Endometrial microvascular endothelial cells (primary cell): ENCODE data around the gene CFAP410. TPM values are rescaled to one million over a fixed set of nuclear protein-coding genes. Genes with fewer than 3 reads are reported as not detected.

Source experiments
- in situ Hi-C: cut with HindIII; loops from 2 replicates; pipeline ENCODE4 v1.10.0; 2017; ENCODE audit warnings: low sequenced_read_pairs, low pct_unique_long_range_greater_than_20kb; ENCODE audit errors: inconsistent ontology term
- total RNA-seq: library from RNA; depleted of rRNA; stranded (reverse); fragments of >200 nt; gene quantifications from one replicate; pipeline ENCODE4 v1.2.3, GENCODE V29; 2015; ENCODE audit errors: inconsistent ontology term

Gene CFAP410
- total RNA-seq, 1 donor from 2014 or later, result 5.6 TPM

DNA sequence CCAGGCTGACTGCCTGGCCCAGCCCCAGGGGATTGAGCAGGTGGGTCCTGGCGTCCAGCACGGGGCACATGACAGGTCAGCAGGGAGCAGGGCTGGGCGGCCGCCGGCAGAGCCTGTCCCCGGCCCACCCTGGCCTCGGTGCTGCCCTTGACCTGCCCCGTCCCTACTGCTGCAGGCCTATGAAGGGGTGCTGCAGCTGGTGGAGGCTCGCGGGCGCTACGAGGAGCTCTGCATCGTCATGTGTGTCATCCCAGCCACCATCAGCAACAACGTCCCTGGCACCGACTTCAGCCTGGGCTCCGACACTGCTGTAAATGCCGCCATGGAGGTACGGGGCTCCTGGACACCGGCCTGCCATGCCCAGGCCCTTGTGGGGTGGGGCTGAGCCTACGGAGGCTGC lies 15.6 kb downstream of the CFAP410 start:
- in situ Hi-C loops, result no loop called here

DNA sequence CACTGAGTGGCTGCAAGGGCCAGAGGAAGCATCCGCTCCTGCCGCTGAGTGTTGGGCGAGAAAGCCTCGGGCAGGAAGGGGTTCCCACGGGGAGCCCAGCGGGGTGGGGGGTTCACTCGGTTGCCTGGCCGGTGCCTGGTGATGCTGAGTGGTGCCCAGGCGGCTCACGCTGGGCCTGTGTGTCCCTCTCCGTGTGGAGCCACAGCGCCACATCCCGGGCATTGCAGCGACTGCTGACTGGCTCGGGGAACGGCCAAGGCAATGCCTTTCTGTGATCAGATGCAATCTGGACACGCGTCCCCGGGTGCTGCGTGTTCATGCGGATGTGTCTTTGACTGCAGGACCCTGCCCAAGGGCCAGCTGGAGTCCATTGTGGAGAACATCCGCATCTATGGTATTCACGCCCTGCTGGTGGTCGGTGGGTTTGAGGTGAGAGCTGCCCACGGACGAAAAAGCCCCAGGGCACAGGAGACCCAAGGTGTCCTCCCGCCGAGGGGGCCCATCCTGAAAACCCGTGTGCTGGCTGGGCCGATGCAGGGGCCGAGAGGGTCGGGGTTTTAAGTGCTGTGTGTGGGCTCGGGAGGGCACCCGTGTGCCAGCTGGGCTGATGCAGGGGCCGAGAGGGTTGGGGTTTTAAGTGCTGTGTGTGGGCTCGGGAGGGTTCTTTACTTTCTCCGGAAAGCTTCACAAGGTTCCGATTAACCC lies 16.4 kb downstream of the CFAP410 start:
- in situ Hi-C loops, result no loop called here

DNA sequence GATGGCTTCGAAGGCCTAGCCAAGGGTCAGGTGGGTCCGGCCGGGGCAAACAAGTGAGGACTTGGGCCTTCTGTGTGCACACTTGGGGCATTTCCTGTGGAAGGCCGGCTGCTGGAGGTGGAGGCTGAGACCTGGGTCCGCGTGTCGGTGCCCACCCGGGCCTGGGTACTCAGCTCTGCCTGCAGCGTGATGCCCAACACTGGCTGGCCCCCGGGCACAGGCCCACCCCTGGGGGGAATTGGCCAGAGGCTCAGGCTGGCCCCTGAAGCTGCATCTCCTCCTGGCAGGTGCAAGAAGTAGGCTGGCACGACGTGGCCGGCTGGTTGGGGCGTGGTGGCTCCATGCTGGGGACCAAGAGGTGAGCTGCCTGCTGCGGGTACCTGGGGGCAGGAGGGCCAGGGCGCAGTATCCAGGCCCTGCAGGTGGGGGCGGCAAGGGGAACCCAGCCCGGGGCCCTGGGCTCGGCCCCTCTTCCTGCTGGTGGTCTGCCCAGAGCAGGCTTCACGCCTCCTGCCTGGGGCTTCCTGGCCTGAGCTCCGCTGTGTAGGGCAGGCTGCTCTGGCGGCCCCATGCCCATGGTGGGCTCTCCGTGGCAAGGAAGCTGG lies 17.2 kb downstream of the CFAP410 start:
- in situ Hi-C loops, result no loop called here

DNA sequence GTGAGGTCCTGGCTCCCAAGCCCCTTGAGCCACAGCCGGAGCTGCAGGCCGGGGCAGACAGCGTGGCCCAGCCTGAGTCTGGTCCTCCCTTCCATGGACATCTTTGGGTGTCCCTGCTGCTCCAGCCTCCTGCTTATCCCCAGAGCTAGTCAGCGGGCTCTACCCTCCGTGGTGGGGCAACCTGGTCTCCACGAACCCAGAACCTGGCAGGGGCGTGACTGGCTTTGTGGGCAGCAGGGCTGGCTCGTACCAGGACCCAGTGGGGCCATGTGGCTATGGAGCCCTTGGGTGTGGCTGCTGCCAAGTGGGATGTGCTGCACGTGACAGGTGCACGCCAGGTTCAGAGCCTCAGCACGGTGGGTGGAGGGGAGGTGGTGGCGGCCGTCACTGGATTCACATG lies 18.3 kb downstream of the CFAP410 start:
- in situ Hi-C loops, result no loop called here

DNA sequence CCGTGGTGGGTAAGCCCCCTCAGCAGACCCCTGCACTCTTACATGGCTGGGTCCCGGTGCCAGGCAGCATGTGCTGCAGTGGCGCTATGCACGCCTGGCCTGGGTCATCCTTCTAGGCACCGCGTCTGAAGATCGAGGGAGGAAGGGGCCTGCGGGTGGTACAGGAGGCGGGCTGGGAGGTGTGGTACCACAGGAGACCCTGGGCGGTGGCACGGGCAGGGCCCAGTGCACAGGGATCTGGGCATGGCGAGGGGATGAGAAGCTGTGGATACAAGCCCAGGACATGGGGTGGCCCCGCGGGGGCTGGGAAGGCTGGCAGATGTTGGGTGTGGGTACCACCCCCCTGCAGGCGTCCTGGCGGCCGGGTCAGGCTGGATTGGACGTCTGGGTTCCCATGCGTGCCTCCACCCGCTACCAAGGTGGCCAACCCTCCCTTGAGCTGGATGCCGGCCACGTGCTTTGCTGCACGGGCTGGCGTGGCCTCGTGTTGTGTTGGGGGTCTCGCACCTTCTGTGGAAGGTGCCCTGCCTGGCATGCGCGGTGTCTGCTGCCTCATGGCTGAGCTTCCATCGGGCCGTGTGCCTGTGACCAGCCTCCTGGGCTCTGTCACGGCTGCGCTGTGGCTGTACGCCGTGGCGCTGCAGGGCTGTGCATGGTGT lies 19.7 kb downstream of the CFAP410 start:
- in situ Hi-C loops, result no loop called here

DNA sequence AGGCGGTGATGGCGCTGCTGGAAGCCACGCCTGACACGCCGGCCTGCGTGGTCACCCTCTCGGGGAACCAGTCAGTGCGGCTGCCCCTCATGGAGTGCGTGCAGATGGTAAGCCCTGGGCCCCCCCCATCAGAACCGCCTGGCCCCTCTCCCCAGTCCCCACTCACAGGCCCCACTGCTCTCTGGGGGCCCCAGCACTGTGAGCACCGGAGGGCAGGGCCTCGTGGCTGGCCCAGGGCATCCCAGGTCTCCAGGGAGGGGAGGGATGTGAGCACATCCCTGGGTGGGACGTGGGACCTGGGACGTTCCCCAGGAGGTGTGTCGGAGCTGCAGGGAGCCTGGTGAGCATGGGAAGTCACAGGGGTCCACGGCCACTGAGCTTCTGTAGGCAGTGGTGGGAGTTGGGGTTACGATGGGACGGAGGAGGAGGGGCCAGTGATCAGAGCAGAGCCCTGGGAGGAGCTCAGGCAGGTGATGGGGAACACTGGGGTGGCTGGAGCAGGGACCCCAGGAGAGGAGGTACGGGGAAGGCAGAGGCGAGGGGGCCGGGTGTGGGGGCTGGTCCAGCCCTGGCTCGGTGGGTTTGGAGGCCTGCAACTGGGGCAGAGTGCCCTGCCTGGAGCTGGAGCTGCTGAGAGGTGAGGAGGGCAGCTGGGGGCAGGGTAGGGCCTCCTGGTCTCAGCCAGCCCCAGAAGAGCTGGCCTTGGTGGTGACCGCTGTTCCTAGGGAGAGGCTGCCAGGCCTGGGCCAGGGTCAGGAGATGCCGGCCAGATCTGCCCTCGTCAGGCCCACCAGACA lies 20.5 kb downstream of the CFAP410 start:
- in situ Hi-C loops, result no loop called here

DNA sequence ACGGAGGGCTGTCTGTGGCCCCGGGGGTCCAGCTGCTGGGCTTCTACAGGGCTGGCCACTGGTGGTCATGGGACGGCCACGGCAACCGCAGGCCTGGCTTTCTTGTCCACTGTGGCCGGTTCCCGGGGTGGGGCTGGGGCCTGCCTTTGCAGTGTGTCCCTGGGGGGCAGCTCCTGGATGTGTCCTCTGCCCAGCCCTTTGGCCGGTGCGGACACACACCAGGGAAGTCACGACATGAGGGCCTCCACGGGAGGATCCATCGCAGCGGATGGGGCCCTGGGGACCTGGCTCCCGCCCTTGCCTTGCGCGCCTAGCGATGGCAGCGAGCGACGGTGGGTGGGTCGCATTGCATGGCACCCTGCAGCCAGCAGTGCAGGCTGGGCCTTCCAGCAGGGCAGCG lies 21.3 kb downstream of the CFAP410 start:
- in situ Hi-C loops, result no loop called here

DNA sequence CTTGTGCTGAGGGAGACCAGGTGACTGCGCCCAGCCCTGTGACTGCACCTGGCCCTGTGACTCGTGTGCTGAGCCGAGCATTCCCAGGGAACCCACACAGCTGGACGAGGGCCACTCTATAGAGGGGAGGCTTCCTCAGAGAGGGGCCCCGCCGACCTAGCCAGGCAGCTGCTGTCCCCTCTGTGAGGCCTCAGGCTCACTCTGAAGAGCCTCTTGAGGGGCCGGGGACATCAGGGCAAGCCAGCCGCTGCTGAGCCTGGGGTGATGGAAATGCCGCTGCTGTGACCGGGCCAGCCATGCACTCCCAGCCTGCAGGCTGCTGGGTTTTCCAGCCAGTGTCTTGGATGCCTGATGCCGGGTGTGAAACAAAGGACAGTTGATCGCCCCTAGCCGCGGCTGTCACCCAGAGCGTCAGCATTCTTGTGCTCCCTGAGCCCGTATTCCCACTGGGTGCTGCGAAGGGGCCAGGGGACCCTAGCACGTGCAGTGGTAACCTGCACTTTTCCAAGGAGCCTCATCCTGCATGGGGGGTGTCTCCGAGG lies 21.9 kb downstream of the CFAP410 start:
- in situ Hi-C loops, result no loop called here

DNA sequence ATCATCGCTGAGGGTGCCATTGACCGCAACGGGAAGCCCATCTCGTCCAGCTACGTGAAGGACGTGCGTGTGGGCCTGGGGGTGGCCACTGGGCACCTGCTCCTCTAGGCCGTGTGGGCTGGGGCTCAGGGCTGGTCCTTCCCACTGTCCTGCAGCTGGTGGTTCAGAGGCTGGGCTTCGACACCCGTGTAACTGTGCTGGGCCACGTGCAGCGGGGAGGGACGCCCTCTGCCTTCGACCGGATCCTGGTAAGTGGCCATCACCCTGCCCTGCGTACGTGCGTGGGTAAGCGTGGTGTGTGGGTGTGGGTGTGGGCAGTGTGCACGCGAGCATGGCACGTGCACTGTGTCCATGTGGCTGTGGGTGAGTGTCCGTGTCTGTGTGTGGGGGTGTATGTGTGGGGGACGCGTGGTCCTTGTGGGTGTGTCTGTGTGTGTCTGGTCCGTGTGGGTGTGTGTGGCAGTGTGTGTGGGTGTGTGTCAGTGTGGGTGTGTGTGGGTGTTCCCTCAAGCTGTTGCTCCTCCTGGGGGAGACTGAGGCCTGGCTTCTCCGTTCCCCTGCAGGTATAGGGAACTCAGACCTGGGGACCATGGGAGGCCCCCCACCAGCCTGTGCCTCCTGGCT lies 22.8 kb downstream of the CFAP410 start:
- in situ Hi-C loops, result no loop called here

DNA sequence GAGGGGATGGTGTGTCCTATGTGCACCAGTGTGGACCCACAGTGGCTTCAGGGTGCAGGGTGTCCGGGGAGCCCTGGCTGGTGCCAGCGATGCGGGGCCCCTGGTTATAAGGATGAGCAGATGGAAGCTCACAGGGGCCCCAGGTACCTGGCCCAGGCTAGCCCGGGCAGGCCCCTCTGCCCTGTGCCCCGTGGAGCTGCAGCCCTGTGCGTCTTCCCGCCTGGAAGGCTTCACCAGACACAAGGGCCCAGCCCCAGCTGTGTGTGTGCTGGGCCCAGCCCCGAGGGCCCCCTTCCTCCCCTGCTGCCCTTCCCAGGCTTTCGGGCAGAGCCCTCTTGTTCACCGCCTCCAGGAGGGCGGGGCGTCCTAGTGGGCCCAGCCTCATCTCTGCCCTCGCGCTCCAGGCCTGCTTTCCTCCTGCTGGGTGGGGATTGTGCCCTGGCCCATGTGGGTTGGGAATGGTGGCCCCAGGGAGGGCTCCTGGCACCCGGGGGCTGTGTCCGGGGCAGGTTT lies 23.4 kb downstream of the CFAP410 start:
- in situ Hi-C loops, result no loop called here

DNA sequence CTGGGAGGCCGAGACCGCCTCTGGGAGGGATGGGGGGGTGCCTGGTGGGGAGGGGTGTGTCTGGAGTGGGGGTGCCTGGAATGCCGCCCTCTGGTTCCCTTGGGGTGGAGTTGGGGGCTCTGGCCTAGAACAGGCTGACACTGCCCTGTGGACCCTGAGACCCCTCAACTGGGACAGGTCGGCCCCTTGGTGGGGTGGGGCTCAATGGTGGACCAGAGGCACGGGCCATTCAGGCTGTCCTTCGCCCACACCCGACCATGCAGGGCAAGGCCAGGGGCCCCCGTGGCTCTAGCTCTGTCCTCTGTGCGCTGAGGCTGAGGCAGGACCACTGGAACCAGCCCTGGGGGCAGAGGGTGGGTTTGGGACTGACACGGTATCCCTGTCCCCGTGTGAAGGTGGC lies 24.6 kb downstream of the CFAP410 start:
- in situ Hi-C loops, result no loop called here

DNA sequence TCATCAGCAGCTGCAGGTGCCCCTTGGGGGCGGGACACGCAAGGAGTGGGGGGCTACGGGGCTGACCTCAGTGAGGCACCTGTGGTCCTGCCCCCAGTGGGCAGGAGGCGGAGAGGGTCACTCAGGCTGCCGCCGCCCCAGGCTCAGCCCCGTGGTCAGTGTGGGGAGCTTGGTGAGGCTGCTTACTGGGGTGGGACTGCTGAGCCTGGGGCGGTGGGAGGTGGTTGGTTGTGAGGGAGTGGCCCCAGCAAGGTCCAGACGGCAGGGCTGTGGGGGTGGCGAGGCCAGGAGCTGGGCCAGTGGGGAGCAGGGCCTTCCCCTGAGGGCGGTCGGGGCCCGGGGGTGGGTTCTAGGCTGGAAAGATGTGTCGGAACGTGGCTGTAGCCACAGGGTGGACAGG lies 25.1 kb downstream of the CFAP410 start:
- in situ Hi-C loops, result no loop called here

DNA sequence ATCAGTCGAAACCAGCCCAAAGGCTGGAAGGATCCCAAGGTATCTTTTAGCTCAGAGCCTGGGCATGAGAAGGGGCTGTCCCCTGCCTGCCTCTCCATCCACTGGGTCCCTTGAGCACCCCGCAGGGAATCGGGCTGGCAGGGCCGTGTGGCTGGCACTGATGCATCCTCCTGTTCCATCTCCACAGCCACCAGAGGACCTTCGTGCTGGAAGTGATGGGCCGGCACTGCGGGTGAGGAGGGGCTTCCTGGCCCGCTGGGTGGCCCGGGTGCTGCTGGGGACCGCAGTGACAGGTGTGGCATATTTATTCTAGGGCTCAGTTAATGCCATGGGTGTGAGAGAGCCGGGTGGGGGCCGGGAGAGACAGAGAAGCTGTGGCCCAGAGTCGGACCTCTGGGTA lies 25.7 kb downstream of the CFAP410 start:
- in situ Hi-C loops, result no loop called here

DNA sequence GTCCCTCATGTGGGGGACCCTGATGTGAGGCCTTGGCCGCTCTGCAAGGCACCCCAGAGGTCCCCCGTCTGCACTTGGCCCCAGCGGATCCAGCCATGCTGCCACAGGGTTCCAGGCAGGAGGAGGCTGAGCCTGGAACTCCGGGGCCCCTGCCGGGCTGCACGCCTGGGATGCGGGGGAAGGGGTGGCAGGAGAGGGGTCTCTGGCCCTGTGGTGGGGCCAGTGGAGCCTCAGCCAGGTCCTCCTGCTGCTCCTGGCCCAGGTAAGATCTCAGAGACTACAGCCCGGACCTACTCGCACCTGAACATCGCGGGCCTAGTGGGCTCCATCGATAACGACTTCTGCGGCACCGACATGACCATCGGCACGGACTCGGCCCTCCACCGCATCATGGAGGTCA lies 26.5 kb downstream of the CFAP410 start:
- in situ Hi-C loops, result no loop called here

DNA sequence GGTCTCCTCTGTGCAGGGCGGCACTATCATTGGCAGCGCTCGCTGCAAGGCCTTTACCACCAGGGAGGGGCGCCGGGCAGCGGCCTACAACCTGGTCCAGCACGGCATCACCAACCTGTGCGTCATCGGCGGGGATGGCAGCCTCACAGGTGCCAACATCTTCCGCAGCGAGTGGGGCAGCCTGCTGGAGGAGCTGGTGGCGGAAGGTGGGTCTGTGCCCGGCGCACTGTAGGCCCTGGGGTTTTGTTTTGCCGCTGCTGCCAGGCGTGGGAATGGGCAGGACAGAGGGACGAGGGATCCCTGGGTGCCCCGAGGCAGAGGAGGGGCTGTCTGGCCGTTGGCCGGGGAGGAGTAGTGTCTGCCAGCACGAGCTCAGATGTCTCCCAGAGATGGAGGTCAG lies 27.1 kb downstream of the CFAP410 start:
- in situ Hi-C loops, result no loop called here

DNA sequence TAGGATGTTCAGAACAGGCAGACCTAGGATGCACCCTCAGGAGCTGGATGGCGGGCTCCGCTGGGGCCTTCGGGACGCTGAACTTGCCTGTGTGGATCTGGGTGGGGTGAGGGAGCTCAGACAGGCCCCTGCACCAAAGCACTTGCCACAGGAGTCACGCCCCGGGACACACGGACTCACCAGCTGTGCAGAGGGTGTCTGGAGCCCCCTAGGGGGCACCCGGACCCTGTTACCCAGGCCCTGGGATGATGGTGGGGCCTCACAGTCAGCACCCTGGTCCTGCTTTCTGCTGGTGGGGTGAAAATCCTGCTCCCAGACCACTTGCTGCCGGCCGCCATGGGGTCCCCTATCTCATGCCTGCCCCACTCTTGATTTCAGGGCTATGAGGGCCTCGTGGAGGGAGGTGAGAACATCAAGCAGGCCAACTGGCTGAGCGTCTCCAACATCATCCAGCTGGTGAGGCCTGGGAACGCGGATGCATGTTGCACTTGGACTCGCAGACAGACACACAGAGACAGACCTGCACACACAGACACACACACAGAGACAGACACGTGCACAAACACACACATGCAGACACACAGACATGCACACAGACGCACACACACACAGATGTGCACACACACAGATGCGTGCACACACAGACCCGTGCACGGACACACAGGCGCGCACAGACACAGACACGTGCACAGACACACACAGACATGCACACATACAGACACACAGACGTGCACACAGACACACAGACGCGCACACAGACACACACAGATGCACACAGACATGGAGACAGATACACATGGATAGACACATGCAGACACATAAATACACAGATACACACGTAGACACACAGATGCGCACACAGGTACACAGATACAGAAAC lies 28.3 kb downstream of the CFAP410 start:
- in situ Hi-C loops, result no loop called here

DNA sequence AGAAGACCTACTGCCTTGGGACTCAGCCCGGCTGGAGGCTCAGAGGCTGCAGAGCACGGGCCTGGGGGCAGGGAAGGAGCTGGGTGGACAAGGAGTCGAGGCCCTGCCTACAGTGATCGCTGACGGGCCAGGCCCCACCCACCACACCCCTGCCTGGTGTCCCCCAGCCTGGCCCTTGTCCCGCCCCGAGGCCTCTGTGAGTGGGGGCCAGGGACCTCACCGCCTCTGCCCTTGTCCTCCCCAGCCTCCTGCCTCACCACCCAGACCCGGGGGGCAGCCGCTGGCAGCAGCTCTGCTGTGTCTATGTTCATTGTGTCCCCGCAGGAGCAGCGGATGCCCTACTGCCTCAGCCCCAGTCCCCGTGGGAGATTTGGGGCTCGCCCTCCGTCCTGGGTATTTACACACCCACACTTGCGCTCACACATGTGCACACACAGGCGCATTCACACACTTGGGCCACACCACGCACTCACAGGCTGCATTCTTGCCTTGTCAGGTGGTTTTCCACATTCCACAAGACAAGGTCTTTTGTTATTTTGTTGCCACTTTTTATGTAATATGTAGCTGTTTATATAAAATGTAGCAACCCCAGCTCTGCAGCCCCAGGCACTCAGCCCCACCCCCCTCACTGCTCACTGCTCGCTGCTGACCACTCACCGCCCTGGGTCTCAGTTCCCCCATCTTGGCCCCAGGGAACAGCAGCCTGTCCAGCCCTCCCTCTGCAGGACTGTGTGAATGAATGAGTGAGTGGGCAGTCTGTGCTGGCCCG lies 32.1 kb downstream of the CFAP410 start:
- in situ Hi-C loops, result no loop called here
